Measurements from ENCODE around the gene SYK. TPM values are rescaled to one million over a fixed set of nuclear protein-coding genes. Genes with fewer than 3 reads are reported as not detected.

SYK gene
- total RNA-seq, 1 donor from 2014 or later: 29.2 TPM

GRCh38 chr9:90830977-90831376, 29.4 kb downstream of the SYK start:
- FAIRE-seq: no peak
- H3K36me3 ChIP-seq (ENCODE audit: control insufficient read depth, insufficient read depth, low read length): peaks cover 6% of the 10 kb centered on the region
- no peak for DNase-seq (ENCODE audit: low read depth)
- no peak overlapping the region for H3K4me3 ChIP-seq (ENCODE audit: low read depth, low read length)
- TF ChIP-seq CTCF (IDR thresholded peaks at IDR 0.05; ENCODE audit: insufficient read depth, low read length, severe bottlenecking): no peak
- no peaks in the 10 kb centered on the region for H3K27me3 ChIP-seq (ENCODE audit: control insufficient read depth, insufficient read depth, low read length)

- no peaks in the 10 kb centered on the region for H3K27me3 ChIP-seq (ENCODE audit: control insufficient read depth, insufficient read depth, low read length)
- no peak overlapping the region for H3K4me3 ChIP-seq (ENCODE audit: low read depth, low read length)
- FAIRE-seq (no peak), DNase-seq (ENCODE audit: low read depth) (no peak)
- no peak for TF ChIP-seq CTCF (IDR thresholded peaks at IDR 0.05; ENCODE audit: insufficient read depth, low read length, severe bottlenecking)
- peaks cover 4% of the 10 kb centered on the region for H3K36me3 ChIP-seq (ENCODE audit: control insufficient read depth, insufficient read depth, low read length)
Observed at GRCh38 chr9:90832261-90832660, 30.6 kb downstream of the SYK start.

DNA sequence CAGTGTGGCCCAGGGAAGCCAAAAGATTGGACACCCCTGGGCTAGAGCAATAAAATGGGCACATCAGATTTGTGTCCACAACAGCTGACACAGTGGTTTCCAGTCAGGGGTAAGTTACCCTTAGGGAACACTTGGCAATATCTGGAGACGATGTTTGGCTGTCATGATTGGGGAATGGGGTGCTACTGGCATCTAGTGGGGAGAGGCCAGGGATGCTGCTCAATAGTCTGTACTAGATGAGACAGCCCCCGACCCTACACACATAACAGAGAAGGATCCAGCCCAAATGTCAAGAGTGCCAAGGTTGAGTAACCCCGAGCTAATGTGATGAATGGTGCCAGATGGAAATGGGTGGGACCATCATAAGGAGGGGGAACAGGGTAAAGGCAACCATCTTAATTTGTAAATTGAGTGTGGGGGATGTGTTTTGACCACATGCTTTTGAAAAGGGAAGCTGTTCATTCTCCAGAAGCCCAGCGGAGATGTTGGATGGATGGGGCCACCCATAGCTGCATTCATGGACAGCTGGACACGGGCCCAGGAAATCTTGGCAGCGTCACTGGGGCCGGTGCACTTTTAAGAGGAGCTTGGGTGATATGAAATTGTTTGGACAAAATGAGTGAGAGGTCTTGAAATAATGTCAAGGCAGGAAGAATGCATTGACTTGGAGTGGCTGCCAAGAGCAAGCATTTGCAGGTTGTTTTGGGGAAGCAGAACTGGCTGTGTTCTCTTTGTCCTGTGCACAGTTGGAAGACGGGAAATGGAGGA, 33.4 kb downstream of the SYK start:
- Histone ChIP-seq H3K36me3 (ENCODE audit: control insufficient read depth, insufficient read depth, low read length) (peaks cover 4% of the 10 kb centered on the region), H3K4me3 (ENCODE audit: low read depth, low read length) (no peak overlapping the region), H3K27me3 (ENCODE audit: control insufficient read depth, insufficient read depth, low read length) (no peaks in the 10 kb centered on the region)
- TF ChIP-seq CTCF (IDR thresholded peaks at IDR 0.05; ENCODE audit: insufficient read depth, low read length, severe bottlenecking): no peak
- FAIRE-seq (no peak), DNase-seq (ENCODE audit: low read depth) (no peak)

DNA sequence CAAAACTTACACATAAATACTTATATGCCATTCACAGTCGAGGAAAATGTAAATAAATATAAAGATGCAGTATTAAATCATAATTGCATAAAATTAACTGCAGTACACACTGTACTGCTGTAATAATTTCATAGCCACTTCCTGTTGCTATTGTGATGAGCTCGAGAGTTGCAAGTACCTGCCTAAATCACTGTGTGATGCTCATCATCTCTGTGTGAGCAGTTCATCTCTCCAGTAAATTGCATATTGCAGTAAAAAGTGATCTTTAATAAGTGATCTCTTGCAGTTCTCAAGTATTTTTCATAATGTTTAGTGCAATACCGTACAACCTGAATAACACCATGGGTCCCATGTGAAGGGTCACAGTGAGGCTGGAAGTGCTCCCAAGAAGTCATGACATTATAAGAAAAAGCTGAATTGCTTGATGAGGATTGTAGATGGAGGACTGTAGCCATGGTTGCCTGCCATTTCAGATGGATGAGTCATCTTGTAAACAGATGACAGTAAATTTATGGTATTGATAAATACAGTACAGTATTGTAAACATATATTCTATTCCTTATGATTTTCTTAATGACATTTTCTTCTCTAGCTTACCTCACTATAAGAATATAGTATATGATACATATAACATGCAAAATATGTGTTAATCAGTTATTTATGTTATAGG, 34.9 kb downstream of the SYK start:
- FAIRE-seq (no peak), DNase-seq (ENCODE audit: low read depth) (peak; percentile 29)
- no peak for TF ChIP-seq CTCF (IDR thresholded peaks at IDR 0.05; ENCODE audit: insufficient read depth, low read length, severe bottlenecking)
- peaks cover 2% of the 10 kb centered on the region for H3K36me3 ChIP-seq (ENCODE audit: control insufficient read depth, insufficient read depth, low read length)
- H3K27me3 ChIP-seq (ENCODE audit: control insufficient read depth, insufficient read depth, low read length): no peaks in the 10 kb centered on the region
- no peak overlapping the region for H3K4me3 ChIP-seq (ENCODE audit: low read depth, low read length)

- Histone ChIP-seq H3K36me3 (ENCODE audit: control insufficient read depth, insufficient read depth, low read length) (no peaks in the 10 kb centered on the region), H3K4me3 (ENCODE audit: low read depth, low read length) (no peak overlapping the region), H3K27me3 (ENCODE audit: control insufficient read depth, insufficient read depth, low read length) (no peaks in the 10 kb centered on the region)
- TF ChIP-seq CTCF (IDR thresholded peaks at IDR 0.05; ENCODE audit: insufficient read depth, low read length, severe bottlenecking): no peak
- FAIRE-seq (no peak), DNase-seq (ENCODE audit: low read depth) (peak; percentile 15)
Observed at GRCh38 chr9:90838098-90838497, 36.5 kb downstream of the SYK start.

Measured in bronchial epithelial cell (primary cell).